UCSD-AML1 (cell line): ENCODE results near the gene KLHL12.
"Not testable (repeated sequence)": the region's sequence is repeated elsewhere in the genome, so short reads cannot be mapped to it uniquely, and the experiment has no call there.

ENCODE experiments used
- DNase-seq: peaks from one replicate; lab custom pipeline; 2025; ENCODE audit not compliant: unreplicated experiment; lab: John Stamatoyannopoulos, UW

KLHL12 gene

DNA sequence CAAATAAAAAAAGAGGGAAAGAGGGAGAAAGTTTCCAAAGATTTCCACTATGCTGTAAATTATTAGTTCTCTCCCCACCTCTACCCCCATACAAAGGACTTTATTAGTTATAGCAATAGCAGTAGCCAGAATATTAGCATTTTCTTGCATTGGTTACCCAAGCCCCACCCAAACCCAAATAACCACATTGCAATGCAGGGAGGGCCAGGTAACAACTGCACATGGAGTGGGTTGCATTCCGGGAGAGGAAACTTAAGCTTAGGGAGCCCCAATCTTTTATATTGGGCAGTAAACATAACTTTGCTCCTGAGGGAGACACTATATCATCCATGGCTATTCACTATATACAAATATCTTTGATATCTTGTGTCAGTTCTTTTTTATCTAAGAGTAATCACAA lies 25.1 kb upstream of the KLHL12 start:
- DNase-seq = no peak

DNA sequence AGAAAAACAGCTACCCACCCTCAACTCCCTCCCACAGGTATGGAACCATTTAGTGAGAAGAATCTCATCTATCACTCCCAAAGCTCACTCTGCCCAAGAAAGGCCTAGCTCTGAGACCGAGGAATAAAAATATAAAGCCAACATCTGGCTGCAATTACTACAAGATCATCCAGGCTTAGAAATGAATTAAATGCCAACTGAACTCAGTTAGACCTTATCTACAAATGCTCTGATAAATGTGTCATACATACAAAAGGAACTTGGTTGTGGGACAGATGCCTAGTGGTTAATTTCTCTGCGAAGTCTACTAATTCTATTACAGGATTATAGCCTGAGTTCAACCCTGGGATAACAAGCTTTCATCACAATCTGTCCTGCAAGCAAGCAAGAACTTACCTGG lies 24.4 kb upstream of the KLHL12 start:
- DNase-seq = no peak

DNA sequence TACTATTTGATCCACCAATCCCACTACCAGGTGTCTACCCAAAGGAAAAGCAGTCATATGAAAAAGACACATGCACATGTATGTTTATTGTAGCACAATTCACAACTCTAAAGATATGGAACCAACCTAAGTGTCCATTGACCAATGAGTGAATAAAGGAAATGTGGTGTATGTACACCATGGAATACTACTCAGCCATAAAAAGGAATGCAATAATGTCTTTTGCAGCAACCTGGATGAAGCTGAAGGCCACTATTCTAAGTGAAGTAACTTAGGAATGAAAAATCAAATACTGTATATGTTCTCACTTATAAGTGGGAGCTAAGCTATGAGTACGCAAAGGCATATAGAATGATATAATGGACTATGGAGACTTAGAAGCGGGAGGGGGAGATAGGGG lies 18.4 kb upstream of the KLHL12 start:
- DNase-seq = no peak

DNA sequence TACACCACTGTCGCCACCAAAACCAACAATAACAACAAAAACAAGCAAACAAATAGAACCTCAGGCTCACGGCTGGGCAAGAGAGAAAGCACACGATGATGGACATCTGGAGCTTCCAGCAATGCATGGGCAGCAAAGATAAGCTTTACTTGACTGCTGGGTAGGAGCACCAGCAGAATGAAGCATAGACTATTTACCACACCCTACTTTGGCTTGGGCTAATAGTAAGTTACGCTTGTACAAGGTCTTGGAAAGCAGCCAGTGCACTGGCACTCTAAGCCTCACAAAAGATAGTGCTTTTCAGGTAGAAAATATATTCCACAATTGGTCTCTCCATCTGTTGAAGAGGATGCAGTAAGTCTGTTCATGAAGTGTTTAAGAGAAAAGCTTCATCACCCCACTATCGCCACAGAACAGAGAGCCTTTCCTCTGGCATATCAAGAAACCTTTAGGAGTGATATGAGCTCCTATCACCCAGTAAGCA lies 17.4 kb upstream of the KLHL12 start:
- DNase-seq = no peak

DNA sequence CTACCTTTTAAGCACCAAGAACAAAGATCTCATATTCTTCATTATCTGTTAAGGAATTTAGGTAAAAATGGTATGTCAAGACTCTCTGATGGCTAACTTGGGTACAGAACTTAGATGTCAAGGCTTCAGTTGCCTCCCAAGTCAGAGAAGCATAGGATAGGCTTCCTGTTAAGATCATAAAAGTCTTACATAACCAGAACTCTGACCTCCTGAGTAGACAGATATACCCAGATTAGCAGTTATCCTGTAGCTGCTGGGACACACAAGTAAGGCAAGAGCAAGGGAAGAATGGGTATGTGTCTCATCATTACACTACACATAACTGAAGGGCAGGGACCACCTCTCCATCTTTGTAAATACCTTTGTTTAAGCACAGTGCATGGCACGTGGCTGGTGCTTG lies 15.4 kb upstream of the KLHL12 start:
- DNase-seq = no peak

DNA sequence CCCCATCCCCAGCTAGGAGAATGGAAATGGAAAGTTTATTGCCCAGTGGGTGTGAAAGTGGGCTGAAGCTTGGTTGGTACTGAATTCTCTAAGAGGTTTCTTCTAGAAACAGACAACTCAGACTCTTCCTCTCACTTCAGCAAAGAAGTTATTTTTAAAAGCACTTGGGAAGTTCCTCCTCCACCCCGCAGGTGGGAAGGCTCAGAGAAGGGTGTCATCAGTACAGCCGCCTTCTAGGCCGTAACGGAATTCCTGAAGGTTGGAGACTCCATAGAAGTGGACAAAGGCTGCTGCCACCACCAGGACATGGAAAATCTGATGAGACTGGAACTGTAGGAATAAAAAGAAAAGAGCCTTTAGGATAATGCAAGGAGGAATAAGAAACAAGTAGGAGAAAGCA lies 14.3 kb upstream of the KLHL12 start:
- no peak for DNase-seq

DNA sequence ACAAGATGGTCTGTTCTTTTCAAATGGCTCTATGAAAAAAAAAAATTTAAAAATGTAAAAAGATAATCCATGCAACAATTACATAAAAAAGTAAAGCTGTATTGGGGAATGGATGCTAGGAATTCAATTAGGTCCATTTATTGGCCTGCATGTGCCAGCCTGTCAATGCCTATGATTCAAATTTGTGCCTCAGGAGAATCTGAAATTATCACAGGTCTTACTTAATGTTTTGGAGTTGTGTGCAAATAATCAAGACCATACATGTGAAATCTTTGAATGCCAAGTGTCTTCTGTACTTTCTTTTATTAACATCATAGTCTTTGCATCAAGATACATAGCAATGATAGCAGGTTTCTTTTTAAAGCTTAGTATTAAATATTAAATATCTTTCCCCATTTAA lies 13.5 kb upstream of the KLHL12 start:
- no peak for DNase-seq

DNA sequence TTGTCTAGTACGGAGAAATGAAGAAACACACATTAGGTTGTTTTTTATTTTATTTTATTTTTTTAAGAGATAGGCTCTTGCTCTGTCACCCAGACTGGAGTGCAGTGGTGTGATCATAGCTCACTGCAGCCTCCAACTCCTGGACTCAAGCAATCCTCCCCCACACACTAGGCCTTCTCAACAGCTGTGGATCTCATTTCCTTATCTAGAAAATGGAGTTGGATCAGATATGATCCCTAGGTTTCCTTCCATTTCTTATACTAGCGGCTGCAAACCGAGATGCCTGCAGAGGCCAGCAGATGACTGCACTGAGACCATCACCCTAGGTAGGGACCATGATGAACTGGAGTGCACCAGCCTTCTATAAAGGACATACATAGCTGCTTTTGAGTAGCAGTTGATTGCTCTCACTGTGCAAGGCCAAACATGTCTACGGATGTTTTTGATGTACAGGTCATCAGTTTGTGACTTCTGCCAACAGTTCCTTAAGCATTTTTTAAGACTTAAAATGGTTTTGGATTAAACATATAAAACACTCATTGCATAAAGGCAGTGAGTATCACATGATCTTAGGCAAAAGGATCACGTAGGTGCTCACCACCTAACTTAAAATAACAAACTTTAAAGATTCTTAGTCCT lies 11.4 kb upstream of the KLHL12 start:
- DNase-seq = no peak

DNA sequence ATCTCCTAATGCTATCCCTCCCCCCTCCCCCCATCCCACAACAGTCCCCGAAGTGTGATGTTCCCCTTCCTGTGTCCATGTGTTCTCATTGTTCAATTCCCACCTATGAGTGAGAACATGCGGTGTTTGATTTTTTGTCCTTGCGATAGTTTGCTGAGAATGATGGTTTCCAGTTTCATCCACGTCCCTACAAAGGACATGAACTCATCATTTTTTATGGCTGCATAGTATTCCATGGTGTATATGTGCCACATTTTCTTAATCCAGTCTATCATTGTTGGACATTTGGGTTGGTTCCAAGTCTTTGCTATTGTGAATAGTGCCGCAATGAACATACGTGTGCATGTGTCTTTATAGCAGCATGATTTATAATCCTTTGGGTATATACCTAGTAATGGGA lies 9.4 kb upstream of the KLHL12 start:
- not testable (repeated sequence) for DNase-seq

DNA sequence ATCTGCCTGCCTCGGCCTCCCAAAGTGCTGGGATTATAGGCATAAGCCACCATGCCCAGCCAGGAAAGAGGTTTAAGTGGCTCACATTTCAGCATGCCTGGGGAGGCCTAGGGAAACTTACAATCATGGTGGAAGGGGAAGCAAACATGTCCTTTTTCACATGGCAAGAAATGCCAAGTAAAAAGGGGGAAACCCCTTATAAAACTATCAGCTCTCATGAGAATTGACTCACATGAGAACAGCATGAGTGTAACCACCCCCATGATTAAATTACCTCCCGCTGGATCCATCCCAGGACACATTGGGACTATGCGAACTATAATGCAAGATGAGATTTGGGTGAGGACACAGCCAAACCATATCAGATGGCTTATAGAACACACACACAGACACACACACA lies 8.8 kb upstream of the KLHL12 start:
- DNase-seq = no peak

DNA sequence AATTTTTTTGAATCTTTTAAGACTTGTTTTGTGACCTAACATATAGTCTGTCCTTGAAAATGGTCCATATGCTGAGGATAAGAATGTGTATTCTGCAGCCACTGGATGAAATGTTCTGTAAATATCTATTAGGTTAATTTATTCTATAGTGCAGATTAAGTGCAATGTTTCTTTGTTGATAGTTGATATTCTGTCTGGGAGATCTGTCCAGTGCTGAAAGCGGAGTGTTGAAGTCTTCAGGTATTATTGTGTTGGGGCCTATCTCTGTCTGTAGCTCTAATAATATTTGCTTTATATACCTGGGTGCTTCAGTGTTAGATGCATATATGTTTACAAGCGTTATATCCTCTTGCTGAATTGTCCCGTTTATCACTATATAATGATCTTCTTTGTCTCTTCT lies 7.7 kb upstream of the KLHL12 start:
- DNase-seq = no peak

DNA sequence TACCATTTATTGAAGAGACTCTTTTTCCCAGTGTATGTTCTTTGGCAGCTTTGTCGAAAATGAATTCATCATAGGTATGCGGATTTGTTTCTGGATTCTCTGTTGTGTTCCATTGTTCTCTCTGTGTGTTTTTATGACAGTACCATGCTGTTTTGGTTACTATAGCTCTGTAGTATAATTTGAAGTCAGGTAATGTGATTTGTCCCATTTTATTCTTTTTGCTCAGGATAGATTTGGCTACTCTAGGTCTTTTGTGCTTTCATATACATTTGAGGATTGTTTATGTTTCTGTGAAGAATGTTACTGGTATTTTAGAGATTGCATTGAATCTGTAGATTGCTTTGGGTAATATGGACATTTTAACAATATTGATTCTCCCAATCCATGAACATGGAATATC lies 5.4 kb upstream of the KLHL12 start:
- no peak for DNase-seq

DNA sequence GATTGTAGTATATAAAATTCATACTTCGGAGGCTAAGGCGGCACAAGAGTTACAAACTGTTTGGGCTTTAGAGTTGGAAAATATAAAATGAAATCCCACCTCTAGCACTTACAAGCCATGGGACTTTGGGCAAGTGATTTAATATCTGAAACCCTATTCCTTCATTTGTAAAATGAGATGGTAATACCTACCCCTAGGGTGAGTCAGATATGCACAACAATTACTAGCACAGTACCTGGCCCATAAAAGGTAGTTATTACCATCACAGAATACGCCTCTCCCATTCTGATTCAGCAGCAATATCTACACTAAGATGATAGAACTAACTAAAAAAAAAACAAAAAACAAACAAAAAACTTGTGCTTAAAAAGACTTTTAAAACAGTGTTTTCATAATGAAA lies 3.5 kb downstream of the KLHL12 start:
- no peak for DNase-seq

DNA sequence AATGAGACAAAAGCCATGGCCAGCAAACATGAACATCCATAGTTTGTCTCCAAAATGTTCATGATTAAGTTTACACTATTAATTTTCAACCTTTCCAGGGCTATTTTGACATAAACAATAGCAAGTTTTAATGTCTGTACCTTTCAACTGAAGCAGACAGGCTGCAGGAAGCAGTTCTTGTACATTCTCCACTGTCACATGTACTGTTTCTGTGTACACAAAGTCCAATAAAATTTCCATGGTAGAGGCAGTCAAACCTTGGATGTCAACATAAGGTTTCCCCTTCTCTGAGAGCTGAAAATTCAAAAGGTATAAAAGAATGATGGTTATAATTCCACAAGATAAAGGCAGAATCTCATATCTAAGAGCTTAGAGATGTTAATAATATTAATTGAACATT lies 7.4 kb downstream of the KLHL12 start:
- DNase-seq = no peak

DNA sequence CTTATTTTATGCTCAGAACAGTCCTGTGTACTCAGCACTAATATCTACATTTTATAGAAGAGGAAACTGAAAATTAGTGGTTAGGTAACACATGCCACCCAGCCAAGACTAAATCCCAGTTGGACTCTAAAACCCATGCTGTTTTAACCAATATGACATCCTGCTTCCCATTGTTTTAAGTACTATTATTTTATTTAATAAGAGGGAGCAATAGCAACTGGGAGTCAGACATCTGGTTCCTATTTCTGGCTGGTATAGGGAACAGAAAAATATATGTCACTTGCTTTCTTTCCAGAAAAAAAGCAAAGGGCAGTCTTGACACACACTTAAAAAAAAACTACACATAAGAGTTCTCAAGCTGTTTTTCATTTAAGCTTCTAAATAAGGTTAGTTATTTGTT lies 11.9 kb downstream of the KLHL12 start:
- DNase-seq = no peak

DNA sequence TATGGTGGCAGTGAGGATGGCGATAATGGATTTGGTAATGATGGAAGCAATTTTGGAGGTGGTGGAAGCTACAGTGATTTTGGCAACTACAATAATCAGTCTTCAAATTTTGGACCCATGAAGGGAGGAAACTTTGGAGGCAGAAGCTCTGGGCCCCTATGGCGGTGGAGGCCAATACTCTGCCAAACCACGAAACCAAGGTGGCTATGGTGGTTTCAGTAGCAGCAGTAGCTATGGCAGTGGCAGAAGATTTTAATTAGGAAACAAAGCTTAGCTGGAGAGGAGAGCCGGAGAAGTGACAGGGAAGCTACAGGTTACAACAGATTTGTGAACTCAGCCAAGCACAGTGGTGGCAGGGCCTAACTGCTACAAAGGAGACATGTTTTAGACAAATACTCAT lies 14.6 kb downstream of the KLHL12 start:
- not testable (repeated sequence) for DNase-seq

DNA sequence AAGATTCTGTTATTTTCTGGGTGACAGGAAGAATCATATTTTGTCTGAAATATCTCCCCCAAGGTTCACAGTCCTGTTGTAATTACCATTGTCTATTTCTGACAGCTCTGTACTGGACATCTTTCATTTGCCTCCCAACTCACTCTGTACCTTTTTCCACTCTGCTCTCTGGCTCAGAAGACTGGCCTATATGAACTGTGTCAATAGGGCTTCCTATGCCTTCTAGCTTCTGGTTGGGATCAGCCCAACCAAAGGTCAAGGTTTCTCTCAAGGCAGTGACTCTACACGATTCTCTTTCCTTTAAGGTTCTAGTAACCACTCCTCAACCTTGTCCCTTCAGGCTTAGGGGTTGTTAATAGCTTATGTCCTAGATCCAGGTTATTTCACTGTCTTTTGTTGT lies 17.5 kb downstream of the KLHL12 start:
- DNase-seq = no peak

DNA sequence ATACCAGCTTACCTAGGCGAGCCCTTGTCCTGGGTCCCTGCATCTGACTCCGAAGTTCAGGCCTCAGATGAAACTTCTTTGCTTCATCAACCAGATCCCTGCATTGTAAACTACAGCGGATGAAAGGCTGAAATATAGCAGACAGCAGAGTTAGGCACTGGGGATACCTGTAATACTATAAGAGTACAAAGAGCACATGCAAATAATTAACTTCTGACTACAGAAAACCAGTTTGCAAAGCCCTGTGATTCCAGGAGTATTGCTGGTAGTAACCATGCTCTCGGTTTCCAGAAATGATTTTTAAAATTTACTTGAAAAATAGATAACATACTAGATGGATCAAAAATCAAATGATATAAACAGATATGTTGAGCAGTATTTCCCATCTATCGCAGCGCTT lies 18.0 kb downstream of the KLHL12 start:
- no peak for DNase-seq

DNA sequence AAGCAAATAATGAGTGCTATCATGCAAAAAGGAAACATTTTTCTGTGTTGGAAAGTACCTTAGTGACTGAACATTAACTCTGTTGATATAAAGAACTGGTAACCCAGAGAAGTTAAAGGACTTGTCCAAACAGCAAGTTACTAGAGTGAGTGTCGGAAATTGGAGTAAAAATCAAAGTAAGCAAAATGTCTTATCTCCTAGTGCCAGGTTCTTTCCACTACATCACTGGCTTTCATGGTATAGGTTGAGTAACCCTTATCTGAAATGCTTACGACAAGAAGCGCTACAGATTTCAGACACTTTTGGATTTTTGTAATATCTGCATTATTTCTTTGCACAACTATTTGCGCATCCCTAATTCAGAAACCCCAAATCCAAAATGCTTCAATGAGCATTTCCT lies 21.7 kb downstream of the KLHL12 start:
- no peak for DNase-seq

DNA sequence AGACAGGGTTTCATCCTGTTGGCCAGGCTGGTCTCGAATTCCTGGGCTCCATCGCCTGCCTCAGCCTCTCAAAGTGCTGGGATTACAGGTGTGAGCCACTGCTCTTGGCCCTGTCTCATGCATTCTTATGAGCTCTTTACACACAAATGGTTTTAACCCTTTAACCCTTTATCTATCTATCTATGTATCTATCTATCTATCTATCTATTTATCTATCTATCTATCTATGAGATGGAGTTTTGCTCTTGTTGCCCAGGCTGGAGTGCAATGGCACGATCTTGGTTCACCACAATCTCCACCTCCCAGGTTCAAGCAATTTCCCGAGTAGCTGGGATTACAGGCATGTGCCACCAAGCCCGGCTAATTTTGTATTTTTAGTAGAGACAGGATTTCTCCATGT lies 23.2 kb downstream of the KLHL12 start:
- DNase-seq = not testable (repeated sequence)

DNA sequence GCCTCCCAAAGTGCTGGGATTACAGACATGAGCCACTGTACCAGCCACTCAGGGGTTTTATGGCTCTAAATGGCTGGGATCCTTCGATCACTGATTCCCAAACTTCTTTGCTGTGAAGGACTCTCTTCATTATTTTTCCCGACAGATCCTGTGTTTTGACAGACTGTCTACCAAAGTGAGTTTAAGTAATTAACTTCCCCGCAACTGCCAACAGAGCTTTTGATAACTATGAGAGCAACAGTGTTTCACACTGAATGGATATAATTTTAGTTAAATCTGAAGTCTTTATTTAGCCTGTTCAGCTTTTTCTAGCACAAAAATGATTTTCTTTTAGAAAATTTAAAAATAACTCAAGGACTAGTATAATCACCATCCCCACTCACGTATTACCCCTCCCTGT lies 25.5 kb downstream of the KLHL12 start:
- no peak for DNase-seq

DNA sequence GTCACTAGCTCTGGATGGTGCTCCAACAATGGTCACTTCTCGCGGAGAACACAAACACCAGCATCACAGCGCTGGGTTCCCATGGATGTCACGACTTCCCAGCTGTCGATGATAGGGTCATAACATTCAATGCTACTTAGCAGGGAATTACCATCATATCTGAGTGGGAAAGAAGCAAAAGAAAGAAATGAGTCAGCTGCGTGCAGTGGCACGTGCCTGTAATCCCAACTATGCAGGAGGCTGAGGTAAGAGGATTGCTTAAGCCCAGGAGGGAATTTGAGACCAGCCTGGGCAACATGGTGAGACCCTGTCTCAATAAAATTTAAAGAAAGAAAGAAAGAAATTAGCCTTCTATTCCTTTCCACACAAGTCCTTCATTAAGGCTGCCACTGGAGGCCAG lies 34.5 kb downstream of the KLHL12 start:
- DNase-seq = no peak

DNA sequence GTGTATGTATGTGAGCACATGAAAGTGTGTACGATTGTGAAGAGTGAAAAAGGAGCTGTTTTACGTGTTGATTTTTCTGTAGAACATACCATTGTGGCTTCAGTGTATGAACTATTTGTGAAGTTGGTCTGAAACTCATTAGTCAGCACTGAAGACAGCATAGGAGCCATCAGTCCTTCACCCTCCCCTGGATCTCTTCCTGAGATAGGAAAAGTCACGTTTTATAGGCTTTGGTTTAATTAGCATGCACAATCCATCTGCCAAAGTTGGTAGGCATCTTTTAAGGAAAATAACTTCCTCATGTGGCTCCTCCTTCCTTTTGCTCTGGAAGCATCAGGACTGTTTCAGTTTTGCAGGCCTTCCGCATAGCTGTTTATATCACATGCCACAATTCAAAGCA lies 36.6 kb downstream of the KLHL12 start:
- no peak for DNase-seq
